ENCODE results near the gene PRDM15.

DNA sequence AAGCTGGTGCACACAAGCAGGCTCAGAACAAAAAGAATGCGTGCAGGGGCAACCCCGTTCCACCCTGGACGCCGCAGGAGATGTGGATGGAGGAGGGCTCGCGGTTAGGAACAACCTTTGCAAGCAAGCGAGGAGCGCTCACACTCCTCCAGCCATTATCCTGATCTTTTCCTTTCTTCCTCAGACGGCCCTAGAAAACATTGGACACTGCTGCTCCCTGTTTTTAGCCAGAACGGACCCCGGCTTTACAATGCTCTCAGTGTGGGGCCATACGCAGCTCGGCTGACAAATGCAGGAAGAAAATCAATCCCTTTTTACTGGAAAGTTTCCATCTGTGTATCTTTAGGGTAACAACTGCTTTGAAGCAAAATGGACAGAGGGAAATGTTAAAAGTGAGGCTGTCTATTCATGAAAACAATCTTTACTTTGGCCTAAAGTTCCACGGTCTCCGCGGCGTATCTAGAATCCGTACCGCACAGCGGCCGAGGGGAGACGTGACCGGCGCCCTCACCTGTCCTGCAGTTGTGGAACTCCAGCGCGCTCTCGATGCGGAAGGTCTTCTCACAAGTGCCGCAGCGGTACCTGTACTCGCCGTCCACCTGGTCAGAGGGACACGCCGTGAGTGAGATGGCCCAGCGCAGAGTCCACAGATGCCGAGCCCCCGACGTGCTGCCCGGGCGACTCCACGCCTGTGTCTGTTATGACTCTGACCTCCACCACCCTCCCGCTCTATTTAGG is 44.0 kb downstream of the PRDM15 start:
- TF ChIP-seq, protein P1, sequence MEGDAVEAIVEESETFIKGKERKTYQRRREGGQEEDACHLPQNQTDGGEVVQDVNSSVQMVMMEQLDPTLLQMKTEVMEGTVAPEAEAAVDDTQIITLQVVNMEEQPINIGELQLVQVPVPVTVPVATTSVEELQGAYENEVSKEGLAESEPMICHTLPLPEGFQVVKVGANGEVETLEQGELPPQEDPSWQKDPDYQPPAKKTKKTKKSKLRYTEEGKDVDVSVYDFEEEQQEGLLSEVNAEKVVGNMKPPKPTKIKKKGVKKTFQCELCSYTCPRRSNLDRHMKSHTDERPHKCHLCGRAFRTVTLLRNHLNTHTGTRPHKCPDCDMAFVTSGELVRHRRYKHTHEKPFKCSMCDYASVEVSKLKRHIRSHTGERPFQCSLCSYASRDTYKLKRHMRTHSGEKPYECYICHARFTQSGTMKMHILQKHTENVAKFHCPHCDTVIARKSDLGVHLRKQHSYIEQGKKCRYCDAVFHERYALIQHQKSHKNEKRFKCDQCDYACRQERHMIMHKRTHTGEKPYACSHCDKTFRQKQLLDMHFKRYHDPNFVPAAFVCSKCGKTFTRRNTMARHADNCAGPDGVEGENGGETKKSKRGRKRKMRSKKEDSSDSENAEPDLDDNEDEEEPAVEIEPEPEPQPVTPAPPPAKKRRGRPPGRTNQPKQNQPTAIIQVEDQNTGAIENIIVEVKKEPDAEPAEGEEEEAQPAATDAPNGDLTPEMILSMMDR (IDR thresholded peaks at IDR 0.05 in 8 of 11, conservative IDR thresholded peaks at IDR 0.05 in 3 of 11): no peak
- no peak for TF ChIP-seq POLR2AphosphoS5 (IDR thresholded peaks at IDR 0.05)
